HUES48 (cell line): ENCODE measurements around the gene MYO1D.

Experiments
- H3K27ac ChIP-seq: one replicate; pipeline ENCODE4 v1.7.0; 2013; ENCODE audit warnings: low read depth, low read length, inconsistent platforms
- H3K27me3 ChIP-seq: 2 replicates; pipeline ENCODE4 v1.6.1; 2013; ENCODE audit warnings: mild to moderate bottlenecking, low read length; ENCODE audit not compliant: control insufficient read depth, insufficient read depth
- H3K36me3 ChIP-seq: 2 replicates; pipeline ENCODE4 v1.6.1; 2013; ENCODE audit warnings: low read length; ENCODE audit not compliant: control insufficient read depth, insufficient read depth
- H3K4me1 ChIP-seq: 2 replicates; pipeline ENCODE4 v1.6.1; 2013; ENCODE audit warnings: mild to moderate bottlenecking, low read length; ENCODE audit not compliant: control insufficient read depth, insufficient read depth
- H3K4me3 ChIP-seq: 2 replicates; pipeline ENCODE4 v1.5.1; 2013; ENCODE audit warnings: mild to moderate bottlenecking, low read depth, low read length
- H3K9ac ChIP-seq: 2 replicates; pipeline ENCODE4 v1.6.1; 2013; ENCODE audit warnings: mild to moderate bottlenecking, low read depth, low read length, moderate library complexity
- H3K9me3 ChIP-seq: 2 replicates; pipeline ENCODE4 v1.6.1; 2013; ENCODE audit warnings: low read length; ENCODE audit not compliant: control insufficient read depth, insufficient read depth

The MYO1D gene

DNA sequence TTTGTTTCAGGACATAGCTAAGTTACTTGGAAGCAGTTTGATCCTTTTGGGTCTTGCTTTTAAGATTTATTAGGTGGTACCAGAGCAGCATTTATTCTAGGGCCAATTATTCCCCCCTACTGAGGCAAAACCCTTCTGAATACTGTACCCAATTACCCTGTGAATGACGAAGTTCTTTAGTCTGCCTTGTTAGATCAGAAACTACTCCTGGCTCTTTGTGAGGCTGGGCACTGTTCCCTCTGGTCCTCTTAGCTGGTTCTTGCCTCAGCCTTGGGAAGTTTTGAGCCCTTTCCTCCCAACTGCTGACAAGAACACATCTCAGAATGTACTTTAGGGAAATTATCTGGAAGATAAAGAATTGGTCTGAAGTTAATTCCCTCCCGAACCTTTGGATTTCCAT, 274.5 kb downstream of the MYO1D start:
- no peaks in the 10 kb centered on the region for H3K36me3 ChIP-seq

DNA sequence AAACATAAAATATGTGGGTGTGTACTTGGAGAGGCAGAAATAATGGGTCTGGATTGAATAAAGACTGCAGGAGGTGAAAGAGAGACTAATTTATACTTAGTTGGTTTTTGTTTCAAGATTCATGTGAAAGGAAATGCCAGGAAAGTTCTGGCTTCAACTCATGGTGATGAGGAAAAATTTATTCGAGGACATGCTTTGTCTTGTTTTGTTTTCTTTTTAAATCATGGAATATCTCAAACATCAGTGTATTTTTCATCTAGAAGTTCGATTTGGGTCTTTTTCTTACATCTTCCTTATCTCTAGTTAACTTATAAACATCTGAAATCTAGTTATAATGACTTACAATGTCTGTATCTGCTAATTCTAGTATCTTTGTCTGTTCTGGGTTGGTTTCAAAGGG, 275.1 kb downstream of the MYO1D start:
- Histone ChIP-seq H3K9me3 (no peaks in the 10 kb centered on the region), H3K36me3 (no peaks in the 10 kb centered on the region), H3K27me3 (no peaks in the 10 kb centered on the region), H3K4me3 (no peak overlapping the region), H3K27ac (no peak overlapping the region), H3K9ac (no peak overlapping the region), H3K4me1 (peaks cover 8% of the 10 kb centered on the region; the same call in 1 of the 2 replicates)

More for the DNA sequence above, 274.5 kb downstream of the MYO1D start:
- Histone ChIP-seq H3K27ac (no peak overlapping the region), H3K9ac (no peak overlapping the region), H3K9me3 (no peaks in the 10 kb centered on the region), H3K27me3 (no peaks in the 10 kb centered on the region), H3K4me1 (peaks cover 8% of the 10 kb centered on the region; the same call in 1 of the 2 replicates), H3K4me3 (no peak overlapping the region)

- Histone ChIP-seq H3K36me3 (no peaks in the 10 kb centered on the region), H3K9me3 (no peaks in the 10 kb centered on the region), H3K4me1 (no peaks in the 10 kb centered on the region), H3K27ac (no peak overlapping the region), H3K9ac (no peak overlapping the region), H3K4me3 (no peak overlapping the region), H3K27me3 (no peaks in the 10 kb centered on the region)
These were observed 280.3 kb downstream of the MYO1D start for GRCh38 chr17:32596628-32597027.

DNA sequence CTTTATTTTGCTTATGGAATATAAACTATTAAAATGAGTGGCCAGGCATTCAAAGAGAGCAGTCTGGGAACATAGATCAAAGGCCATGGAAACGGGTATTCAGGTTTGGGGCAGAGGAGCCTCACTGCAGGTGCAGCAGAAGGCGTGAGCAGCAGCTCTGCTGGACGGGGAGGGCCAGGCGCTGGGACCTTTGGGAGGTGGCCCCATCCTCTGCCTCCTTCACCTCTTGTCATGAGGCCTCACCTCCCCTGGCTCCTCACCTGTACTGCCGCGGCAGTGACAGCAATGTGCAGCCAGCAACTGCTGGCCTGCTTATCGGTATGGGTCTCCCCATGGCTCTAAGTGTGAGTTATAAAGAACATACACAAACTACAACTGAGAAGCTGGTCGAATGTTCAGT, 280.7 kb downstream of the MYO1D start:
- H3K9ac ChIP-seq, result no peak overlapping the region
- no peaks in the 10 kb centered on the region for H3K27me3 ChIP-seq
- no peaks in the 10 kb centered on the region for H3K36me3 ChIP-seq
- no peaks in the 10 kb centered on the region for H3K4me1 ChIP-seq
- no peaks in the 10 kb centered on the region for H3K9me3 ChIP-seq
- no peak overlapping the region for H3K27ac ChIP-seq
- H3K4me3 ChIP-seq, result no peak overlapping the region

DNA sequence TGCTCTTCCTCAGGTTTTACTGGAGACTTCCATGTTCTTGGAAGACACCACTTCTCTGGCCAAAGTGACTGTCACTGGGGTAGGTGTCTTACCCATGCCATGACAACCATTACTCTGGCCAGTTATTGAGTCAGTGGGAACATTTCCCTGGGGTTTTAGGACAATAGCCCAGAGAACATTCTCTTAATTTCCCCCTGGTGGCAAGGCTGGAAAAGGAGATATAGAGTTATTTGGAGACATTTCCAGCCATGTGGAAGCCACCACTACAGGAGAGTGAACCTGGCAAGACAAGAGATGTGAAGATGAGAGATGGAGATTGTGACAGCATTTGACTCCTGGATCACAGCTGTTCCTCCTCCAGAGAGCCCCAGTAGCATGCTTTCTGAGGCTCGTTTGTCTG, 283.9 kb downstream of the MYO1D start:
- Histone ChIP-seq H3K4me3 (no peak overlapping the region), H3K9me3 (no peaks in the 10 kb centered on the region), H3K9ac (no peak overlapping the region), H3K27me3 (no peaks in the 10 kb centered on the region), H3K4me1 (no peaks in the 10 kb centered on the region), H3K36me3 (no peaks in the 10 kb centered on the region), H3K27ac (no peak overlapping the region)

DNA sequence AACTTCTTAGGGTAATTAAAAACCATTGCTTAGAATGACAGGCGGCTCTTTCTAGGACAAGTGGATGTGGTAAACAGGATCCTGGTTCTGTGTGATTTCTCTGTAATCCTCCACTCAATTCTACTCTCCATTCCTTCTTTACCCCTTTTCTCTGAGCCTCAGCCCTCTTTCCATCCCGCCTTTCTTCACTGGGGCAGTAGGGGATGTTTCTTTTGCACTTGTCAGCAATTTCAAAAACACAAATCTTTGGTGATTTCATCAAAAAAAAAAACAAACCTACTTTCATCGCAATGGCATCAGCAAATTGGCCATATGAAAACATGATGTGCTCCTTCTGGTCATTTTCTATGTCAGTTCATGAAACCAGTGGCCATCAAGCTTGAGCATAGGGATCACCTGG, 285.5 kb downstream of the MYO1D start:
- Histone ChIP-seq H3K9me3 (no peaks in the 10 kb centered on the region), H3K27me3 (no peaks in the 10 kb centered on the region), H3K4me1 (no peaks in the 10 kb centered on the region), H3K4me3 (no peak overlapping the region), H3K9ac (no peak overlapping the region), H3K36me3 (no peaks in the 10 kb centered on the region), H3K27ac (no peak overlapping the region)

DNA sequence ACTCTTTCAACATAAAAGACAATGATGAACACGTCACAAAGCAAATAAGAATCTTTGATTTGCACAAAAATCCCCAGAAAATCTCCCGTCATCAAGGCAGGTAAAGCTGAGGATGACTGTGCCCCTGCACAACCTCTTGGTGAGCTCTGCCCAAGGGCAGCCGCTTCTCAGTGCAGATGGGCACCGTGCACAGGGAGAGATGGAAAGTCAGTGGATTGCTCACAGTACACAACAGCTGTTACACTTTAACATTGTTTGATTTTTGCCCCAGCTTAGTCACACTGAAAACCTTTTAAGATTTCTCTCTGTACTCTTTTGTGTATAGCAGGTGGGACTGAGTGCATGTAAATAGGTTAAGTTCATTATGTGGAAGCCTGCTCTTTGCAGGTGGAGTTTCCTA, 285.9 kb downstream of the MYO1D start:
- H3K4me1 ChIP-seq, result no peaks in the 10 kb centered on the region
- no peak overlapping the region for H3K9ac ChIP-seq
- no peak overlapping the region for H3K4me3 ChIP-seq
- no peaks in the 10 kb centered on the region for H3K27me3 ChIP-seq
- H3K27ac ChIP-seq, result no peak overlapping the region
- no peaks in the 10 kb centered on the region for H3K9me3 ChIP-seq
- no peaks in the 10 kb centered on the region for H3K36me3 ChIP-seq

DNA sequence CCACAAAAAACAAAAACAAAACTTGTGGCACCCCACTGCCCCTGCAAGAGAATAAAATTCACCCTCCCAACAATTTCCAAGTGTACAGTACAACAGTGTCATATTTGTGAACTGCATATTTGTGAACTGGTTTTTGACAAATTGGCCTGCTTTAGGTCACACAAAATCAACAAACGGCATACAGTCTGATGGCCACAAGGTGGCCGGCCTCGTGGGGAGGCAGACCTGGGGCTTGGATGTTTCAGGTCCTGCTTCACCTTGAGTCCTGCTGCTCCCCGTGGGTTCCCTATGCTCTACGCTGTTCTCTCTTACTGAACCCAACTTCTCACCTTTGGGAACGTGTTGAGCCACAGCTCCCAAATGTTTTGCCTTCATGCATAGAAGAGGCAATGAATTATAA, 287.9 kb downstream of the MYO1D start:
- Histone ChIP-seq H3K27ac (no peak overlapping the region), H3K36me3 (no peaks in the 10 kb centered on the region), H3K4me3 (no peak overlapping the region), H3K27me3 (no peaks in the 10 kb centered on the region), H3K4me1 (no peaks in the 10 kb centered on the region), H3K9me3 (no peaks in the 10 kb centered on the region), H3K9ac (no peak overlapping the region)

- H3K36me3 ChIP-seq, result no peaks in the 10 kb centered on the region
- no peaks in the 10 kb centered on the region for H3K27me3 ChIP-seq
These were observed 288.8 kb downstream of the MYO1D start for GRCh38 chr17:32588135-32588534.

GRCh38 chr17:32586666-32587065, 290.3 kb downstream of the MYO1D start:
- no peak overlapping the region for H3K27ac ChIP-seq
- H3K9ac ChIP-seq, result no peak overlapping the region

More at GRCh38 chr17:32588135-32588534, 288.8 kb downstream of the MYO1D start:
- Histone ChIP-seq H3K27ac (no peak overlapping the region), H3K4me1 (no peaks in the 10 kb centered on the region), H3K9me3 (0 out of 2 replicates have a peak, but pooled peaks cover under 1% of the 10 kb centered on the region), H3K4me3 (no peak overlapping the region), H3K9ac (no peak overlapping the region)

GRCh38 chr17:32584792-32585191, 292.1 kb downstream of the MYO1D start:
- no peaks in the 10 kb centered on the region for H3K36me3 ChIP-seq
- no peak overlapping the region for H3K9ac ChIP-seq
- H3K4me3 ChIP-seq, result no peak overlapping the region
- no peaks in the 10 kb centered on the region for H3K4me1 ChIP-seq
- H3K27me3 ChIP-seq, result no peaks in the 10 kb centered on the region
- H3K9me3 ChIP-seq, result 0 out of 2 replicates have a peak, but pooled peaks cover 16% of the 10 kb centered on the region
- H3K27ac ChIP-seq, result no peak overlapping the region

More at GRCh38 chr17:32586666-32587065, 290.3 kb downstream of the MYO1D start:
- no peak overlapping the region for H3K4me3 ChIP-seq
- H3K27me3 ChIP-seq, result no peaks in the 10 kb centered on the region
- 0 out of 2 replicates have a peak, but pooled peaks cover 10% of the 10 kb centered on the region for H3K9me3 ChIP-seq
- H3K36me3 ChIP-seq, result no peaks in the 10 kb centered on the region
- no peaks in the 10 kb centered on the region for H3K4me1 ChIP-seq

- Histone ChIP-seq H3K9me3 (0 out of 2 replicates have a peak, but pooled peaks cover 16% of the 10 kb centered on the region), H3K9ac (no peak overlapping the region), H3K27me3 (no peaks in the 10 kb centered on the region), H3K4me3 (no peak overlapping the region), H3K27ac (no peak overlapping the region), H3K4me1 (no peaks in the 10 kb centered on the region), H3K36me3 (no peaks in the 10 kb centered on the region)
These were observed 293.9 kb downstream of the MYO1D start for GRCh38 chr17:32583053-32583452.
